GM19372 (cell line): ENCODE data around the gene CKLF.
"Not testable (repeated sequence)": the region's sequence is repeated elsewhere in the genome, so short reads cannot be mapped to it uniquely, and the experiment has no call there.

Experiments used
- ATAC-seq: cut with Tn5 transposase; IDR thresholded peaks from one replicate; pipeline ENCODE4 v1.9.1; 2021; ENCODE audit warnings: mild to moderate bottlenecking, low read depth, moderate library complexity; ENCODE audit not compliant: unreplicated experiment

CKLF gene, protein sequence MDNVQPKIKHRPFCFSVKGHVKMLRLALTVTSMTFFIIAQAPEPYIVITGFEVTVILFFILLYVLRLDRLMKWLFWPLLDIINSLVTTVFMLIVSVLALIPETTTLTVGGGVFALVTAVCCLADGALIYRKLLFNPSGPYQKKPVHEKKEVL

DNA sequence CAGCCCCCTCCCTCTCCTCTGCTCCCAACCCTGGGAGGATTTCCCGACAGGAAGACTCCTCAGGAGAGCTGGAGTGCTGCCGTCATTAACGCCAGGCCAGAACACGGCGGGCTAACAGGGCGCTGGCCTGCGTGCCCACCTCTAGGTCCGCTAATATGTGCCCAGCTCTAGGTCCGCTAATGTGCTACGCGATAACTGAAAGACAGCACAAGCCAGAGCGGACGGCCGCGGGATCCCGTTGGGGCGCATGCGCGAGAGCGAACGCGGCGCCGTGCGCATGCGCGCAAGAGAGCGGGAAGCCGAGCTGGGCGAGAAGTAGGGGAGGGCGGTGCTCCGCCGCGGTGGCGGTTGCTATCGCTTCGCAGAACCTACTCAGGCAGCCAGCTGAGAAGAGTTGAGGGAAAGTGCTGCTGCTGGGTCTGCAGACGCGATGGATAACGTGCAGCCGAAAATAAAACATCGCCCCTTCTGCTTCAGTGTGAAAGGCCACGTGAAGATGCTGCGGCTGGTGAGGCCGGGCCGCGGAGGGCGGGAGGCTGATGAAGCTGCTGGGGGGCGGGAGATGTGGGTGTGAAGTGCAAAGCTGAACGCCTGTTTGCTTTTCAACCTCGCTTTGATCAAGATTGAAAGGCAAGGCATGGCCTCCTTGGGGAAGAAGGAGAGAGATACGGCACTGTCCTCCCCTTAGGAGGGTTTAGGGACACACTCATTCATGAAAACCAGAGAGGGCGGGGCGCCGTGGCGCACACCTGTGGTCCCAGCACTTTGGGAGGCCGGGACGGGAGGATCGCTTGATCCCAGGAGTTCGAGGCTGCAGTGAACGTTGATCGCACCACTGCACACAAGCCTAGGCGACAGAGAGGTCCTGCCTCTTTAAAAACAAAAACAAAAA, at the start of gene CKLF:
Gene CKLF, plus strand, starts transcription at position 291 of the 892 bp plus-strand sequence. Its CDS starts 140 bp downstream, at position 431.
- ATAC-seq, result peak; percentile 69

DNA sequence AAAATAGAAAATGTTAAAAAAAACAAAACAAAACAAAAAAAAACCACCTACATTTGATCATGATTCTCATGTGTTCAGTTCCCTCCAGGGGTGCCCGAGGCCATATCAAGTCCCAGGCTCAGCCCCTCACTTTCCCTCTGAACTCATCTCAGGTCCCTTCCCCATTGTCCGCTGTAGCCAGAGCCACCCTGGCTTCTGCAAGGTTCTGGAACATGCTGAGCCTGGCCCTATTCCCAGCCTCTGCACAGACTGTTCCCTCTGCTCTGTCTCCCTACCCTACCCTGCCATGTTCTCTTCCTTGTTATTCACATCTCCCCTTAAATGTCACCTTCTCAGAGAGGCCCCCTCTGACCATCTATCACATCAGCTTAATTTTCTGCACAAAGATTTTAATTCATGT, 49.3 kb upstream of the CKLF start:
- ATAC-seq, result no peak

DNA sequence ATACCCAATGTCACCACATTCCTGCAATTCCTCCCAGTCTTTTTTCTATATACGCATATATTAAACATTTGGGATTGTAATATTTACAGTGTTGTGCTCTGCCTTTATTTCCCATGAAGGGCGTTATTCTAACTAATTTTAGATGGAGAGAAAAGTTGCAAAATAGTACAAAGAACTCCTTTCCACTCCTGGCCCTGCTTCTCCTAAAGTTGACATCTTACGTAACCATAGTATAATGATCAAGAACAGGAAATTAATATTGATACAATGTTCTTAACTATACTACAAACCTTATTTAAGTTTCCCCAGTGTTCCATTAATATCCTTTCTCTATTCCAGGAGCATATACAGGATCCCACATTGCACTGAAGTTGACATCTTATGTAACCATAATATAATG, 48.8 kb upstream of the CKLF start:
- no peak for ATAC-seq

DNA sequence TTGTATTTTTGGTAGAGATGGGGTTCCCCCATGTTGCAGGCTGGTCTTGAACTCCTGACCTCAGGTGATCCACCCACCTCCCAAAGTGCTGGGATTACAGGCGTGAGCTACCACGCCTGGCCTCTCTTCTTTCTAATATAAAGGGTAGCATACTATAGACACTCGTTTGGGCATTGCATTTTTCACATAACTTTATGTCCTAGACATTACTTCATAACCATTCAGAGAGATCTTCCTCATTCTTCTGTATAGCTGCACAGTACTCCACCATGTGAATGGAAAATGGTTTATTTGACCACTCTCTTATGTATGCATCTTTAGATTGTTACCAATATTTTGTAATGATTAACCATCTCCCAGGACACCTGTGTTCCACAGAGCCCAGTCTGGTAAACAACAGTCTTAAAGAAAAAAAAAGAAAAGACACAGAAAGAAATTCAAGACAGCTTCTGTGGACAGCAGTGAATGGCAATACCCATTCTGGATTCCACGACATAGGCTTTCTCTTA, 44.6 kb upstream of the CKLF start:
- no peak for ATAC-seq

DNA sequence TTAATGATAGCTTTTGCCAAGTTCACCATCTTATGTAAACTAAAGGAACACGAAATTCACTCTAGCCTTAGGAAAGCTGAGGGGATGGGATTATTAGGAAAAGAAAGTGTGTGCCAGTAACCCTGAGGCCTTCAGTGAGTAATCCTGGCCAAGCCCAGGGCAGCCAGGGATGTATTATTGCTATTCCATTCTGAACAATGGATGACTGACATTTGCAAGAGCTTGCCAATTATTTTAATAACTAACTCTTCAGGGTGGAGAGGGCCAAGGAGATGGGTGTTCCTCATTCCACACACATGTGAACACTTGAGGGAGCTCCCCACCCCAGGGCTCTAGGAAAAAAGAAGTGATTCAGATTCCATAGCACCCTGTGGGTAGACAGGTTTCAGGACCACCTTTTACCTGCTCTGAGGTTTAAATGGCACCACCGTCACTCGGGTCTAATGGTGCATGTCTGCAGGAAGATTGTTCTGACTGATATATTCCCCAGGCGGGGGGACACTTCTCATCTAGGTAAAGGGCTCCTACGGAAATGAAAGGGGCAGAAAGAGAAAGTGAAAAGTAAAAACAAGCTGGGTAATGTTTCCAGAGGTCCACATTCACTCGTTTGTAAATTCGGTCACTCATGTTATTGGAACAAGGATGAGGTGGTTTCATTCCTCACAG, 44.0 kb upstream of the CKLF start:
- ATAC-seq, result no peak

DNA sequence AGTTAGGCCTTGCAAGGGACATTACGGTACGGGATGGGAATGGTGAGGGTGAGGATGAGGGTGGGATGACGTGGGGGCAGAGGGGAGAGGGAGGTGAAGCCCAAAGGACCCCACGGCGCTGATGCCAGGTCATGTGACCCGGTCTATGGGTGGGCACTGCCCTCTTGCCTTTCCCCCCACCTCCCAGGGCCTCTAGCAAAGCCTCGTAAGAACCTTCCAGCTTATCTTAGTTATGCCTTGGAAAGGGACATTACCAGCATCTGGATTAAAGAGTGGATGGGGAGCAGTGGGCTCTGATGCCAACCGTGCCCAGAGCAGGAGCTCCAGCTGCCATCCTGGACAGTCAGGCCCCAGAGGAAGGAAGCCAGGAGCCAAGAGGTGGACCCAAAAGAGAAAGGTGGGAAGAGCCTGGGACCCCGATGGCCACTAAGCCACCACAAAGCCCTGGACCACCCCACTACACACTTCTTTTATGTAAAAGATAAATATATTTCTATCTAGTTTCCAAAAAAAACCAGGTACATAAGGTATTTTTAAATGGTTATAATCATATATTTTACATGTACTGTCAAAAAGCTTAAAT, 43.4 kb upstream of the CKLF start:
- ATAC-seq, result no peak

DNA sequence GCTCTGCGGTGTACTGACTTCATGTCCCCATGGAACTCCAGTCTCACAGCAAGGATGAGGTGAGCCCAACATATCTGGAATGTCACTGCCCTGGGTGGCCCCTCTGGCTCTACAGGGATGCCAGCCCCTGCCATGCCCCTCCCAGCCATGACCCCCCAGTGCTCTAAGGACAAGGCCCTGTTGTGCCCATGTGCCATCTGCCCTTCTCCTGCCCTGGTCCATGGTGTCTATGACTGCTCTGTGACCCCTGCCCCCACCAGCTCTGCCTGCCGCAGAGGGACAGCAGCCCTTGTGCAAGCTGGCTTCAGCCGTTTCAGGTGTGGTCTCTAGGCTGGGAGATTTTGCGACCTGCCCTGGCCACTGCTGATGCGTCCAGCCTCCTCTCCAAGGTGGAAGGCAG, 42.8 kb upstream of the CKLF start:
- ATAC-seq, result no peak

DNA sequence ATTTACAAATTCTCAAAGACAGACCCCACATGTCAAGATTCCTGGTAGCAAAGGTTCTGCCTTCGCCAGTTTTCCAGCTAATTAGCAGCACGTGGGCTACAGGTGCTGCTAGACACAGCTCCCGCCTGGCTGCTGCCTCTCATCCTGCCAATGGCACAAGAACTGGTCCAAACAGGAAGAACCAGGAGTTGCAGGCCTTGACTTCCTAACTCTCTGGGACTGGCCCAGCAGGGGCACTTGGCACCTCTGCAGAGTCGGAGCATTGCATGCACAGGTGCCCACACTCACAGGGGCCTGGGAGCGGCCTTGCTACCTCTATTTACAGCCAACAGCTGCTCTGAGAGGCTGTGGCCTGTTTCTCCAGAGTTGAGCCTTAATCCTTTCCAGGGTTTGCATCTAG, 42.1 kb upstream of the CKLF start:
- no peak for ATAC-seq

DNA sequence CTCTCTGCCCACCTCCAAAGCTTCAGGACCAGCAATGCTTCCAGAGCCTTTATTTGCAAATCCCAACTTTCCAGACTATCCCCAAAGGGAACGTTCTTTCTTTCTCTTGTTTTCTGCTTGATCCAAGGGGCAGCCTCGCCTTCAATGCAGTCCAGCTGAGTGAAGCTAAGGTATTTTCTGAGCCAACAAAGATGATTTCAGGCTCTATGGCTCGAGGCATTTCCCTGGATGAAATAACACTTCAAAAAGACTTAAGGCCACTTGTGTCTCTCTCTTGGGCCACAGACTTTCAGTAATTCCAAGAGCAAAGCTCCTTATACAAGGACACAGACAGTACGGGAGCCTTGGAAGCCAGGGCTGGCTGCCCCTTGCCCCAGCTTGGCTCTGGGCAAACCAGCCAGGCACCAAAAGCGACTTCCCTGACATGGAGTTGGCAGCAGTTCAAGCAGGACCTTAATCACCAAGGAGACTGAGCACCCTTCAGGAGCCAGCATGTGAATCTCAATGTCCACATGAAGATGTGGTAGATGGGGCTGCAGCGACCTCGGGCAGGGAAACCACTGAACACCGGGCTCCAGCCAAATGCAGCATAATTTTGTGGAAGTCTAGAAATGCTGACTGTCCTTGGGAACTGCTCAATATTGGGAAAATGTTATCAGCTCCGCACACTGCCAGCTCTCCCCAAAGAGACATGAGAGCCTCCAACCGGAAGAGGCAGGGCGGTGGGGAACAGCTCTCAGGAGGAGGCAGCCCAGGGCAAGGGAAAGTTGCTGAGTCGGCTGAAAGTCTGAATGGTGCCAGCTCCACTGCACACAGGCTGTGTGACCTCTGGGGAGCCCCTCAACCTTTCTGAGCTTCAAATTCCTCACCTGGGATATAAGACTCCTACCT, 41.4 kb upstream of the CKLF start:
- ATAC-seq, result no peak

DNA sequence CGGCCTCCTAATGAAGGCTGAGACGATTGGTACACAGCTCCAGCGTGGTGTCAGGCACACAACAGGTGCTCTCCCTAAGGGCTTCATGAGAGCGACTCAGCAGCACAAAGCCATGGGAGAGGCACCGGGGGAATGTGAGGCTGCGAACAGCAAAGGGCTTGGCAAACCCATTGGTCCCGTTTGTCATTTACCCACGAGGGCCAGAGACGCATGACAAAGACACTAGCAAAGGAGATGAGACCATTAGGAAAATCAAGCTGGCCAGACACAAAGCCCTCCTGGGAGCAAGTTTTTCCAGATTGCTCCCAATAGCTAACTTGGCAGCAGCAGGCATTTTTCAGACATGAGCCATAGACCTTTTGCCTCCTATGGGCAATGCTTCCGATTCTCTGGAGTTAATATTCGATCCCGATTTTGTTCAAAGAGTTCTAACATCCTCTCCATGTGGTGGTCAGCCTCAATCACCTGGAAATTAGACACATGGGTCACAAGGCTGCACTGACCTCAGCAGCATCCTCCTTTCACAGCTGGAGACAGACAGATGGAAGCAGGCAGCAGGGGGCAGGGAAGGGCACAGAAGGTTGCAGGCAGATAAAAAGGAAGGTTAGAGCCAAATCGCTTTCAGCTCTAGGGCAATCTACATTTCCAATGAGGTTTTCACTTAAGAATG, 40.6 kb upstream of the CKLF start:
- no peak for ATAC-seq

DNA sequence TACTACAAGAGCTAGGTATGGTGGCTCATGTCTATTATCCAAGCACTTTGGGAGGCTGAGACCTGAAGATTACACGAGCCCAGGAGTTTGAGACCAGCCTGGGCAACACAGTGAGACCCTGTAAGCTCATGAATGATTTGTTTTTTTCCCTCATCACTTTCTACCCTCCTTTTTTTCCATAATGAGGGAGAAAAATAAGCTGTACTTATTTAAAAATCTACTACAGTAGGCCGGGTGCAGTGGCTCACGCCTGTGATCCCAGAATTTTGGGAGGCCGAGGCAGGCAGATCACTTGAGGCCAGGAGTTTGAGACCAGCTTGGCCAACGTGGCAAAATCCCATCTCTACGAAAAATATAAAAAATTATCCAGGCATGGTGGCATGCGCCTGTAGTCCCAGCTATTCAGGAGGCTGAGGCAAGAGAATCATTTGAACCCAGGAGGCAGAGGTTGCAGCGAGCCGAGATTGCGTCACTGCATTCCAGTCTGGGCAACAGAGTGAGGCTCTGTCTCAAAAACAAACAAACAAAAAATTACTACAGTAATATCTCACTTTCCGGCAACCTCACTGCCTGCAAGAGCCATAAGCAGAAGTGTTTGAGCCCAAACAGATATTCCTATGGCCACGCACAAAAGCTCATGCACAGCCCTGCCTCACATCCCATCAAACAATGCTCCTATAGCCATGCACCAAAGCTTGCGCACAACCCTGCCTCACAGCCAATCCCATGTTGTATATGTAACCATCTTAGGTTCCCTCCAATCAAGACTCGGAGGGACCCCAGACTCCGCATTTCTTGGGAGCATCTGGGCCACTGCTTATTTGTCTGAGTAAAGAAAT, 39.9 kb upstream of the CKLF start:
- no peak for ATAC-seq

DNA sequence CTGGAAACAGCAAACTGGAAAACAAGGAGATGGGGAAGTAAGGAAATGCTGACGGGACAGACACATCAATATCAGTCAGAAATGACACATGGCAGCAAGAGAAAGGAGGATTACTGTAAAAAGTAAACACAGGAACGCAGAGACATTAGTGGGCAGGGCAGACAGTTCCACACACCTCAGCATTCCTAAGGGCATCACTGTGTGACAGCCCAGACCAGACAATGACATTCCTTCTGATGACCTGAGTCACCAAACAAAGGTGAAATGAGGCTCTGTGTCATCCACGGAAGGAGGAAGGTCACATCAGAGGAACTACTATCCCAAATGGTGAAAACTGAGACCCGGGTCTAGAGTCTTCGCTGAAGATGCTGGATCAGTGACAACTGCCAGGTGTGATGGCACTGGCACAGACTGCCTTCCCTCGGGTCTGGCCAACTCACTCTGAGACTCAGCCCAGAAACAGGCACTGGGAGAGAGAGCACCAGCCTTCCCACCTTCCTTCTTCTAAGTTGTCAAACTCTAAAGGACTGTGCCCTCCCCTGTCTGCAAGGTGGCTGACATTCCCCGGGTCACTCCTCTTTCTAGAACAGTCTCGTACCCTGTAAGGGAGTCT, 39.2 kb upstream of the CKLF start:
- no peak for ATAC-seq

DNA sequence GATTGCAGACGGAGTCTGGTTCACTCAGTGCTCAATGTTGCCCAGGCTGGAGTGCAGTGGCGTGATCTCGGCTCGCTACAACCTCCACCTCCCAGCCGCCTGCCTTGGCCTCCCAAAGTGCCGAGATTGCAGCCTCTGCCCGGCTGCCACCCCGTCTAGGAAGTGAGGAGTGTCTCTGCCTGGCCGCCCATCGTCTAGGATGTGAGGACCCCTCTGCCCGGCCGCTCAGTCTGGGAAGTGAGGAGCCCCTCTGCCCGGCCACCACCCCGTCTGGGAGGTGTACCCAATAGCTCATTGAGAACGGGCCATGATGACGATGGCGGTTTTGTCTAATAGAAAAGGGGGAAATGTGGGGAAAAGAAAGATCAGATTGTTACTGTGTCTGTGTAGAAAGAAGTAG, 38.0 kb upstream of the CKLF start:
- ATAC-seq, result not testable (repeated sequence)

DNA sequence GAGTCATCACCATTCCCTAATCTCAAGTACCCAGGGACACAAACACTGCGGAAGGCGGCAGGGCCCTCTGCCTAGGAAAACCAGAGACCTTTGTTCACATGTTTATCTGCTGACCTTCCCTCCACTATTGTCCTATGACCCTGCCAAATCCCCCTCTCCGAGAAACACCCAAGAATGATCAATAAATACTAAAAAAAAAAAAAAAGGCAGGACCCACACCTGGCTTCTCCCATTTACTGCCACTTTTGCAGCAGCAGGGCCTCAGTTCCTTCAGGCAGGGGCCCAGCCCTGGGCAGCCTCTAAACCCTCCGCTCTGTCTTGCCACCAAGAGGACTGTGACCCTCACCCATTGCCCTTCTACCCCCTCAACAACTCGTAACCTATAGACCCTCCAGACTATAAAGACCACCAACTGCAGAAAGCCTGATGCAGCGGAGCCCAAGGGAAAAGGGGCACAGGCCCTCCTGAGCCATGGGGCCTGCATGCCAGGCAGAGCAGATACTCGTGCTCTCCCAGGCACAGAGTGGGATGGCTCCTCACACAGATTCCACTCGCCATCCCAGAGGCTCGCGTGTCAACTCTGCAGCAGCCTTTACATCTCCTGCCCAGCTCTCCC, 37.3 kb upstream of the CKLF start:
- ATAC-seq, result not testable (repeated sequence)

DNA sequence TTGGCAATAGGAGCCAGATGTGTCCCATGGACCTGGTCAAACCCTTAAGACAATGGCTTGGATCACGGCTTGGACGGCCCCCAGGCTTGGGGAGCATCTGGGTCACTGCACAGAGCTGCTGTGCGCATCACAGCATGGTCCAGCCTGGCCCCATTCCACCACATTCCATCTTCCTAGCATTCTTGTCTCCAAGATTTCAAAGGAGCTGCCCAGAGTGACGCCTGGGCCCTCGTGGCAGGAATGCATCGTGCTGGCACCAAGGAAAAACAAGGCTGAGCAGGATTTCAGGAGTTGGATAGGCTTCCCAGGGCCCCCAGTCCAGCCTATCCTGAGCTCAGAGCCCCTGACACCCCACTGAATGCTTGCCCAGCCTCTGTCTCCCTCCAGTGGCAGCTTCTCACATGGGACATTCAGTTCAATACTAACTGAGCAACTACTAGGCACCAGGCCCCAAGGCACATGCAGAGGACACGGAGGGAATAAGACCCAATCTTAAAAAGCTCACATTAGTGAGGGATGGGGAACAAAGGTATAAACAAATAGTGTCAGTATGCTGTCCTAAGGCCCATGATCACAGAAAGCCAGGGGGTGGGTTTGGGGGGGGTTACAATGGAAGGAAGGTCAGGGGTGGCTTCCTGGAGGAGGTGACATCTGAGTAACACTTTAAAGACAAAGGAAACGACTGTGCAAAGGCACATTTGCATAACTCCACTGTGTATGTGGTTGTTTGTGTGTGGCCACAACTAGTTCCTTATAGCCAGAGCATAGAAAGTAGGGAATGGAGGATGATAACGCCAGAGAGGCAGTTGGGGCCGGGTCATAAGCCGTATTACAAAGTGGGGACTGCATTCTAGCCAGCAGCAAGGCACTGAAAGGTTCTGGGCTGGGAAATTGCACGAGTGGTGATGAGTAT, 36.5 kb upstream of the CKLF start:
- no peak for ATAC-seq

DNA sequence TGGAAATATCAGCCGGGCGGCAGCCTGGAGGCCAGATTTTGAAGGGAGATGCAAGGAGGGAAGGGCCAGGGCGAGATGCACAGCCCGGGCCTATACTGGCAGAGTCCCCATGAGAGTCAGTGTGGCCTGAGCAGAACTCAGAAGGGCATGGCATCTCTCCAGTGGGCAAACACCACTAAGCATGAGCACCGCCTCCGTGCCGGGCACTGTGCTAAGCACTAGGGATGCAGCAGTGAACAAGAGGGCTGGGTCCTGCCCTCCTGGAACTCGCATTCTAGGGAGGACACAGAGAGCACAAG, 35.9 kb upstream of the CKLF start:
- ATAC-seq, result no peak
